NCI-H2227 treated with DMSO at 0.1 percent for 48 hours (cell line): Measurements from ENCODE around the gene HTR3A.
A peak's percentile ranks its signal among the peaks of the same experiment; 100 is the strongest.
"Not testable (repeated sequence)": the region's sequence is repeated elsewhere in the genome, so short reads cannot be mapped to it uniquely, and the experiment has no call there.

ENCODE experiments used
- DNase-seq: peaks from one replicate; lab custom pipeline; 2025; lab: John Stamatoyannopoulos, UW

The HTR3A gene

DNA sequence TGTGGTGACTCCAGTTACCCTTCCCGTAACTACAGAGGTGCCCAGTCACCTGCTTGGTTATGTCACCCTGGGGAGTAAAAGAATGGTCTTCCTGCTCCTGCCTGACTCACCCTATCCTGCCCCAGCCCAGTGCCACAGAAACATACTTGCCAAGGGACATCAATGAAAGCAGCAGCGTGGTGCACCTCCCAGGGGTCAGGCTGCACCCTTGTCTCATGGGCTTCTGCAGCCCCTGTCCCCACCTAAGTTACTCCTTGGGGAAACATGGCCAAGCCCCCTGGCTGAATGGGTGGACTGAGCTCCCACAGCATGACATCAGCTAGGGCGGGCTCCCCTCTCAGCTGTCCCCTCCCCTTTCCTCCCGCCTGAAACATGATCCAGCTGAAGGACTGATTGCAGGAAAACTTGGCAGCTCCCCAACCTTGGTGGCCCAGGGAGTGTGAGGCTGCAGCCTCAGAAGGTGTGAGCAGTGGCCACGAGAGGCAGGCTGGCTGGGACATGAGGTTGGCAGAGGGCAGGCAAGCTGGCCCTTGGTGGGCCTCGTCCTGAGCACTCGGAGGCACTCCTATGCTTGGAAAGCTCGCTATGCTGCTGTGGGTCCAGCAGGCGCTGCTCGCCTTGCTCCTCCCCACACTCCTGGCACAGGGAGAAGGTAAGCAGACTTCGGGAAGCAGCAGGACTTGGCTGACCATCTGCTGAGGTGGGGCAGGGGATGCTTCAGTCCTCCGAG lies at the start of gene HTR3A:
Gene HTR3A (plus strand): TSS at position 368 of the 730 bp plus-strand sequence. CDS start 218 bp downstream, at position 586.
- peak; percentile 43 for DNase-seq

GRCh38 chr11:113926273-113927197 lies 48.4 kb upstream of the HTR3A start:
- DNase-seq, result no peak

DNA sequence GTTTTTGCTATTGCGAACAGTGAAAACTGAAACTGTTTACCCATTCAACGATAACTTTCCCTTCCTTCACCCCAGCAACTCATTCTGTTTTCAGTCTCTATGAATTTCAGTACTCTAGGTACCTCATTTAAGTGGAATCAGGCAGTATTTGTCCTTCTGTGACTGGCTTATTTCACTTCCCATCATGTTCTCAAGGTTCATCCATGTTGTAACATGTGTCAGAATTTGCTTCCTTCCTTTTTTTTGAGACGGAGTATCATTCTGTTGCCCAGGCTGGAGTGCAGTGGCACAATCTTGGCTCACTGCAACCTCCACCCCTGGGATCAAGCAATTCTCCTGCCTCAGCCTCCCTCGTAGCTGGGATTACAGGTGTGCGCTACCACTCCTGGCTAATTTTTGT lies 46.6 kb upstream of the HTR3A start:
- no peak for DNase-seq

GRCh38 chr11:113932788-113933187 lies 42.1 kb upstream of the HTR3A start:
- DNase-seq, result no peak

DNA sequence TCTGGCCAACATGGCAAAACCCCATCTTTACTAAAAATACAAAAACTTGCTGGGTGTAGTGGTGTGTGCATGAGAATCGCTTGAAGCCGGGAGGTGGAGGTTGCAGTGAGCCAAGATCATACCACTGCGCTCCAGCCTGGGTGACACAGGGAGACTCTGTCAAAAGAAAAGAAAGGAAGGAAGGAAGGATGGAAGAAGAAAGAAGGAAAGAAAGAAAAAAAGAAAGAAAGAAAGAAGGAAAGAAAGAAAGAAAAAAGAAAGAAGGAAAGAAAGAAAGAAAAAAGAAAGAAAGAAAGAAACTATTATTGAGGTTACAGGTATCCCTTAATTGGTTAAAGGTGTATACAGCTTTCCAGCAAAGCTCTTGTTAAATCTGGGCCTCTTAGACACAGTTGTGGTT lies 40.7 kb upstream of the HTR3A start:
- not testable (repeated sequence) for DNase-seq

DNA sequence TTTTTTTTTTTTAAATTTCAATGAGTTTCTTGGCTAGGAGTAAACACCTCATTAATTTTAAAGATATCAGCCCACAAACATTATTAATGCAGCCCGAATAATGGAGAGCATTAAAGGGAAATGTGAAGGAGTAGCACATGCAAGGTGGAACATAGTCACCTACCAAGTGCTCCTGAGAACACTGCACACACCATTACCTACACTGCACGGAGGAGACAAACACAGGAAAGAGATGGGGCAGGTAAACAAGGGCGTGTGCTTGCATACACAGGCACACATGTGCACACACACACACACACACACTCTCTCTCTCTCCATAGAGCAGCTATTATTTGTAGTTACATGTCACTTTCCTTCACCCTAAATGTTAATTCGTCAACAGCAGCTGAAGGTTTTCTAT lies 40.1 kb upstream of the HTR3A start:
- DNase-seq, result no peak

GRCh38 chr11:113935858-113936257 lies 39.0 kb upstream of the HTR3A start:
- DNase-seq, result no peak

DNA sequence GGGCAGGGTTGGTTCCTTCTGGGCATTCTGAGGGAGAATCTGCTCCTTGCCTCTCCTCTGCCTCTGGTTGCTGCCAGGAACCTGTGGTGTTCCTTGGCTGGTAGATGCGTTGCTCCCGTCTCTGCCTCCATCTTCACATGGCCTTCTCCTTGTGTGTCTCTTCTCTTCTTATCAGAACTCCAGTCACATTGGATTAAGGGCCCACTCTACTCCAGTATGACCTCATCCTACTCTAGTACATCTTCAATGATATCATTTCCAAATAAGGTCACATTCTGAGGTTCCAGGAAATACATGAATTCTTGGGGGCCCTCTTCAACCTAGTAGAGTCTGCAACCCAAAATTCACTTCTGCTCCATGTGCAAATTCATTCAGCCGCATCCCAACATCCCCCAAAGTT lies 37.0 kb upstream of the HTR3A start:
- DNase-seq, result no peak

- no peak for DNase-seq
These were observed 32.7 kb upstream of the HTR3A start for GRCh38 chr11:113942256-113942655.

- DNase-seq, result not testable (repeated sequence)
These were observed 28.7 kb upstream of the HTR3A start for GRCh38 chr11:113946162-113946561.

DNA sequence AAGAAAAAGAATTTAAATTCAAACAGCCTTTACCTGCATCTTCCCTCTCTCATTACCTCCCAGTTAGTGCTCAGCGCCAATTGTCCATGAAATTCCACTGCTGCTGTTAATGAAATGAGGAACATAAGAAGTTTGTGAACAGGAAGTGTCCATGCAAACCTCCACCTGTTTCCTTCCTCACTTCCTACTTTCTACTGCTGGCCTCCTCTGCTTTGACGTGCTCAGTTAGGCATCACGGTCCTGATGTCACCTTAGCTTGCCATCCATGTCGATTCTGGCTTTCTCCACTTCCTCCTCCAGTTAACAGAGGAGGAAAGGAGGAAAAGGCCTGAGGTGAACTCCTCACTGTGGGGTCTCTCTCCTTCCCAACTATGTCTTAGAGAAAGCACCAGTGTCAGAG lies 26.9 kb upstream of the HTR3A start:
- no peak for DNase-seq

GRCh38 chr11:113949891-113950290 lies 25.0 kb upstream of the HTR3A start:
- no peak for DNase-seq

GRCh38 chr11:113951537-113951936 lies 23.4 kb upstream of the HTR3A start:
- DNase-seq, result peak; percentile 11

DNA sequence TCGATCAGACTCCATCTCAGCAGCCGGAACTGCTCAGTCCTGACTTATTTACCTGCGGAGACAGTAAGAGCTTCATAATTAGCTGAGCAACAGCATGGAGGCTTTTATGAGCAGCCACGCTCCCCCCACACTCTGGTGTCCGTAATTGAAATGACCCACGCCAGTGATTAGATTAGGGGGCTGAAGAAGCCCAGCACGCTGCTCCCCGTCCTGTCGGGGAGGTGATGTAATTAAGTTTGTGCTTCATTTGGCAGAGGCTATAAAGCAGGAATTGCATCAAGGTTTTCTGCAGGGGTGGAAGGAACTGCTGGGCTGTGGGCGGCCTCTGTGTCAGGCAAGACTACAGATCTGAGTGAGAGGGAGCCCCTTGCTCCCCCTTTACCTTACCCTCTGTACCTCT lies 22.8 kb upstream of the HTR3A start:
- no peak for DNase-seq

- DNase-seq, result no peak
These were observed 22.3 kb upstream of the HTR3A start for GRCh38 chr11:113952588-113952987.

GRCh38 chr11:113954235-113954634 lies 20.7 kb upstream of the HTR3A start:
- DNase-seq, result no peak

- peak; percentile 34 for DNase-seq
These were observed 17.9 kb upstream of the HTR3A start for GRCh38 chr11:113956986-113957385.

- no peak for DNase-seq
These were observed 14.1 kb upstream of the HTR3A start for GRCh38 chr11:113960702-113961330.

- DNase-seq, result no peak
These were observed 7.5 kb upstream of the HTR3A start for GRCh38 chr11:113967361-113967760.

DNA sequence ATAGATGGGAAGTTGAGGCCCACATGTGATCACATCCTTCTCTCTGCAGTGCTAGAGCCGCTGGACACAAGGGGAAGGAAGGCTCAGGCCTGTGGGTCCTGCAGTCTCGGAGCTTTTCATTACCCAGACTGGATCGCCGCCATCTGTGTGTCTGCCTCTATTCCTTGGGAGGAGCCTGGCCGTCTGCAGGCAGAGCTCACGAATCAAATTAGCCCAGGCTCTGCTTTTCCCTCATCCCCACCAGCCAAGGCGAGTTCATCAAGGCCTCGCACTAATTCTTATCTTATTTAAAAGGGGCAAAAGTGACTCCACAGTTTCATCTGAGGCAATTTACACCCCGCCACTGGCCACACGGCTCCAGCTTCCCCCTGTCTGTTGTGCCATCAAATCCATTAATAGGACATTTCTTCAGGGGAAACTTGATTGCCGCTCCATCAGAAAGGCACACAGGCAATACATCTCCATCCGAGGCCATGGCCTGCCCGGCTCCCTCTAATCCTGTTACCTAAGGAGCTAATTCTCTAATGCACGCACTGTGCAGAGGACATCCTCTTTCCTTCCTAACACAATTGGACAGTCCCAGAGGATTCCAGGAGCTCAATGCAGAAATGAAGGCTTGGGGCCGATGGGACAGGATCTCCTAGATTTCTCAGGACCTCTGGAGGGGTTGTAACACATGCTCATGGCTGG lies 3.3 kb upstream of the HTR3A start:
- DNase-seq, result no peak

DNA sequence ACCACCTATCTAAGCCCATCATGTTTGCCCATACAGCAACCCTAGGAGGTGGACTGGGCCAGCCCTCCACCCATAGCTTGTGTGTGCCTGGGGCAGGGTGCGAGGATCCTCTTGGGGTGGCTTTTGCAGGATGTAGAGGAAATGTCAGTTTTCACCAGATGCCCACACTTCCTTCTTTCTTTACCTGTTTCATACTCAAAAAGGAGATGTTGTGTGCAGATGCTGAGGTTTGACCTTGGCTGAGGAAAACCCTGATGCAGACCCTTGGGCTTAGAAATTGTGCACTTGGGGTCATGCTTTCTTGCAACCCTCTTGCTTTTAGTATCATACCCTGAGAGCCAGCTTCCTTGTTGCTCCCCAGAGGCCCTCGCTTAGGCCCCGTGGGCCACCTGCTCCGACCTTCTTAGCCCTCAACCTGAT lies 2.2 kb downstream of the HTR3A start:
- DNase-seq, result no peak

DNA sequence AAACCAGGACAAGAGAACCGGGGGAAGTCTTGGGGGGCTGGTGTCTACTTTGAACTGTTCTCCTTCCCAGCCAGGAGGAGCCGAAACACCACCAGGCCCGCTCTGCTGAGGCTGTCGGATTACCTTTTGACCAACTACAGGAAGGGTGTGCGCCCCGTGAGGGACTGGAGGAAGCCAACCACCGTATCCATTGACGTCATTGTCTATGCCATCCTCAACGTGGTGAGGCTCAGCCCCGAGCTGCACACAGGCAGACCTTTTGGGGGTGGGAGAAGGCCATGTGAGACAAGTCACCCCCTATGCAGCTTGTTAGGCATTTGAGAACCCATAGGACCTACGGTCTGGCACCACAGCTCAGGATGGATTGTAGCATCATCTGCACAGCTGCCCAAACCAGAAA lies 2.8 kb downstream of the HTR3A start:
- DNase-seq, result no peak
